ENCODE data around the gene NGB.
"Not testable (repeated sequence)": the region's sequence is repeated elsewhere in the genome, so short reads cannot be mapped to it uniquely, and the experiment has no call there.

NGB gene

GRCh38 chr14:77290705-77291104 is 19.7 kb upstream of the NGB start:
- TF ChIP-seq CTCF (conservative IDR thresholded peaks at IDR 0.05) (no peak; the same call in 1 of the 2 replicates), ZFX (IDR thresholded peaks at IDR 0.05) (no peak)

GRCh38 chr14:77286576-77286975 is 15.6 kb upstream of the NGB start:
- no peak overlapping the region for H3K27ac ChIP-seq
- TF ChIP-seq ZFX (IDR thresholded peaks at IDR 0.05) (no peak), CTCF (conservative IDR thresholded peaks at IDR 0.05) (no peak)

More at GRCh38 chr14:77290705-77291104, 19.7 kb upstream of the NGB start:
- H3K27ac ChIP-seq, result no peak overlapping the region

DNA sequence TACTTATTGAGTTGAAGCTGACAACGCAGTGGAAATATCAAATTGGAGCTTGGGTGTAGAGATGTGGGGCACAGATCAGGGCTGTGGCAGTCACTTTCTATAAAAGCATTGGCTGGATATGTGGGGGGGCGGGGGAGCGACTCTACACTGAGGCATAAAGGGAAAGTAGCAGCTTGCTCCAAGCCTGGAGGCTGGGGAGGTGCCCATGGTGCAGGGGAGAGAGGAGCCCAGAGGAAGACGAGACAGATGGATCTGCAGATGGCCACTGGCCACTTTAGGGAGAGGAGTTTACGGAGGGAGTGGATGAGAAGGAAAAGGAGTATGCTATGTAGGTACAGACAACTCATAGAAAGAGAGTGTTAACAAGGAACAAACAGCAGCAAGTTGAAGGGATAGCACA is 13.5 kb upstream of the NGB start:
- H3K27ac ChIP-seq, result no peak overlapping the region
- TF ChIP-seq ZFX (IDR thresholded peaks at IDR 0.05) (no peak), CTCF (conservative IDR thresholded peaks at IDR 0.05) (no peak)

- no peak overlapping the region for H3K27ac ChIP-seq
- no peak for TF ChIP-seq ZFX (IDR thresholded peaks at IDR 0.05)
- no peak for TF ChIP-seq CTCF (conservative IDR thresholded peaks at IDR 0.05)
Observed at GRCh38 chr14:77284066-77284465, 13.1 kb upstream of the NGB start.

DNA sequence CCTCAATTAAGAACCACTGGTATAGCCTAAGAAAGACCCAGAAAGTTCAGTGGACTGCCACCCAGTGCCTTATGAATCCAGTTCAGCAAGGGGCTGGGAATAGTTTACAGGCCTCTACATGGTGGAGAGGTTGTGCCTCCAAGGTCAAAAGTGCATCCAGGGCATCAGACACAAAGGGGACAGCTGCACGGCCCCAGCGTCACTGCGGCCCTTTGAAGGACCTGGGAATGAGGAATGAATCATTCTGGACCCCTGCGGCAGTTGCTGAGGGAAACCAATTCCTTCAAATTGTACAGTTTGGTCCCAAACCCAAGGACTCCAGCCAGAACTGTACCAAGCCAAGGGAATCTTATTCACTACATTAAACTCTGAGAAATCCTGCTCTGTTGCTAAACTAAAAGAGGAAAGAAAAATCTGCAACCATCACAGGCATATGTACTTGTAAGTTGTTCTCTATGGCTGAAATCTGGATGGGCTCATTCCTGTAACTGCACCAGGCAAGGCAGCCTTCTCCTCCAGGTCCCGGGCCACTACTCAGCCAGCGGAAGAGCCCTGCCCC is 10.9 kb upstream of the NGB start:
- TF ChIP-seq ZFX (IDR thresholded peaks at IDR 0.05) (no peak), CTCF (conservative IDR thresholded peaks at IDR 0.05) (no peak)
- no peak overlapping the region for H3K27ac ChIP-seq

DNA sequence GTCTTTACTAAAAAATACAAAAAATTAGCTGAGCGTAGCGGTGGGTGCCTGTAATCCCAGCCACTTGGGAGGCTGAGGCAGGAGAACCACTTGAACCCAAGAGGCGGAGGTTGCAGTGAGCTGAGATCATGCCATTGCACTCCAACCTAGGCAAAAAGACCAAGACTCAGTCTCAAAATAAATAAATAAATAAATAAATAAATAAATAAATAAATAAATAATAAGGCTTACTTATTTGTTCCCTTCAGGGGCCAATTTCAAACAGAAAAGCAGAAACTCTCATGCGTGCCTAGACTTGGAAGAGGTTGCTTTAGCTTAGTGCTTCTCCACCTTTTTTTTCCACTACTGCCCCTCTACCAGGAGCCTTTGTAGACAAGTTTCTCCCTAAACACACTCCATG is 9.9 kb upstream of the NGB start:
- H3K27ac ChIP-seq, result not testable (repeated sequence)

DNA sequence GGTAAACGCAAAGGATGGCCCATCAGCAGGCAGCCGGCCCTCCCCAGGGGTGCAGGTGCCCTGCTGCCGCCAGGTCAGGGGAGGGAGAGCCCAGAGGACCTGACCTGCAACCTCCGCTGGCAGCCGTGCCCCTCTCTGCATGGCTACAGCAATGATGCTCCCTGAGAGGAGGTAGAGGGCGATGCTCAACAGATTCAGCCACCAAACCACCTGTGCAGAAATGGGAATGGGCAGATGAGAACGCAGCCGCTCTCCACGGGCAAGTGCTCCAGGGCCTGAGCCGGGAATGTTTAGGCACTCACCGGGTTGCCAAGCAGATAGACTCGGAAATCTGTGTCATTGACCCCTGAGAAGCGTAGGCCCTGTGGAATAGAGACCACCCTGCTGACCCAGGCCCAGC is 8.7 kb upstream of the NGB start:
- H3K27ac ChIP-seq, result no peak overlapping the region
- TF ChIP-seq ZFX (IDR thresholded peaks at IDR 0.05), result no peak
- no peak for TF ChIP-seq CTCF (conservative IDR thresholded peaks at IDR 0.05)

DNA sequence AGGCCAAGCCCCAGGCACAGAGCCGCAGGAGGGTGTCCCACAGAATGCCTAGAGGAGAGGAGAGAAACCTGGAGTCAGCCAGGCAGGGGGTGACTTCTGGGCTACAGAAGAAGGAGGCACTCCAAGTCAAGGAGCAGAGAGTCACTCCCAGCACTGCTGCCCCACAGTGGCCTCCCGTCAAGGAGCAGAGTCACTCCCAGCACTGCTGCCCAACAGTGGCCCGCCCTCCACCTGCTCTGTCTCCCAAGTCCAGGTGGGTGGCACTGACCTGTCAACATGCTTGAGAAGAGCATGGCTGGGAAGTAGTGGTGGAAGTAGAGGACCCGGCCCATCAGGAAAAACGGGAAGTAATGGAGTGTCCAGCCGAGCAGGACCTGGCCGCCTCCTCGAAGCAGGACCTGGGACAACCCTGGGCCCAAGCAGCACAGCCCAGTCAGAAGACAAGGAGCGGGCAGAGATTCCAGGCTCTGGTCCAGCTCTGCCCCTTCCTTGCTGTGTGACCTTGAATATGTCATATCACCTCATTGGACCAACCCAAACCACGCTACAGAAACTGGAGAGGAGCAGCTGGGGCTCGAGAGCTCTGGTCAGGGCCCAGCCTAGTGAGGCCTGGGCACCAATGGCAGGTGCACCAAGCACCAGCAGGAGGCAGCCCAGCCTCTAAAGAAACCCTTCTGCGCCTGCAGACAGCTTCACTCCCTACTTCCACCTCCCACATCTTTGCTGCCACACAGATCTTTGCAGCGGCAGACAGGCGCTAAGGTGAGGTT is 7.6 kb upstream of the NGB start:
- no peak overlapping the region for H3K27ac ChIP-seq
- TF ChIP-seq ZFX (IDR thresholded peaks at IDR 0.05), result no peak
- TF ChIP-seq CTCF (conservative IDR thresholded peaks at IDR 0.05), result no peak
